SK-N-SH treated with all-trans-retinoic acid at 6 μM for 48 hours (cell line): ENCODE measurements around the gene NPAS2.
A peak's percentile ranks its signal among the peaks of the same experiment; 100 is the strongest.

ENCODE experiments used
- ATAC-seq: fragments of 200-7000 bp; cut with Tn5 transposase; 3 replicates; pipeline ENCODE4 v1.9.1; 2020; ENCODE audit warnings: mild to moderate bottlenecking, moderate library complexity
- ARNTL ChIP-seq: fragments of 450-650 bp; formaldehyde crosslinking; IDR thresholded peaks from 2 replicates; pipeline ENCODE4 v1.5.0; 2020; ENCODE audit warnings: low read depth, mild to moderate bottlenecking, moderate library complexity, borderline replicate concordance
- CSDC2 ChIP-seq: fragments of 250-450 bp; sonication (Bioruptor Pico); IDR thresholded peaks from 2 replicates; pipeline ENCODE4 v1.5.0; 2020; ENCODE audit warnings: mild to moderate bottlenecking, moderate library complexity
- ESRRG ChIP-seq: fragments of 250-450 bp; sonication (Bioruptor Pico); IDR thresholded peaks from 2 replicates; pipeline ENCODE4 v1.6.1; 2021; ENCODE audit warnings: mild to moderate bottlenecking
- GLIS3 ChIP-seq: fragments of 250-450 bp; sonication (Bioruptor Pico); IDR thresholded peaks from 2 replicates; pipeline ENCODE4 v1.5.0; 2020; ENCODE audit warnings: mild to moderate bottlenecking, moderate library complexity
- ISL1 ChIP-seq: fragments of 250-450 bp; sonication (Bioruptor Pico); IDR thresholded peaks from 2 replicates; pipeline ENCODE4 v2.1.2; 2022; ENCODE audit warnings: mild to moderate bottlenecking, moderate library complexity
- OSR1 ChIP-seq: fragments of 250-450 bp; sonication (Bioruptor Pico); IDR thresholded peaks from 2 replicates; pipeline ENCODE4 v1.8.0; 2022; ENCODE audit warnings: moderate library complexity, mild to moderate bottlenecking, inconsistent platforms
- RARB ChIP-seq: fragments of 250-450 bp; sonication (Bioruptor Pico); IDR thresholded peaks from 2 replicates; pipeline ENCODE4 v1.8.0; 2021; ENCODE audit warnings: mild to moderate bottlenecking, moderate library complexity
- SNAI2 ChIP-seq: fragments of 250-450 bp; sonication (Bioruptor Pico); IDR thresholded peaks from 2 replicates; pipeline ENCODE4 v1.5.0; 2020; ENCODE audit warnings: mild to moderate bottlenecking, moderate library complexity
- TCF4 ChIP-seq: fragments of 250-450 bp; sonication (Bioruptor Pico); IDR thresholded peaks from 2 replicates; pipeline ENCODE4 v1.8.0; 2021; ENCODE audit warnings: mild to moderate bottlenecking, moderate library complexity, borderline replicate concordance
- TOX ChIP-seq: fragments of 250-450 bp; sonication (Bioruptor Pico); IDR thresholded peaks from 2 replicates; pipeline ENCODE4 v1.8.0; 2021; ENCODE audit warnings: mild to moderate bottlenecking, moderate library complexity, borderline replicate concordance
- ZC3H10 ChIP-seq: fragments of 250-450 bp; sonication (Bioruptor Pico); IDR thresholded peaks from 2 replicates; pipeline ENCODE4 v1.5.1; 2021; ENCODE audit warnings: mild to moderate bottlenecking, moderate library complexity
- ZFP3 ChIP-seq: fragments of 250-450 bp; sonication (Bioruptor Pico); IDR thresholded peaks from 2 replicates; pipeline ENCODE4 v1.5.0; 2020; ENCODE audit warnings: mild to moderate bottlenecking, moderate library complexity
- ZNF565 ChIP-seq: fragments of 450-650 bp; formaldehyde crosslinking; conservative IDR thresholded peaks from 2 replicates; pipeline ENCODE4 v1.5.0; 2020; ENCODE audit warnings: low read depth, mild to moderate bottlenecking, moderate library complexity
- ZNF70 ChIP-seq: fragments of 450-650 bp; formaldehyde crosslinking; IDR thresholded peaks from 2 replicates; pipeline ENCODE4 v1.5.0; 2020; ENCODE audit warnings: mild to moderate bottlenecking, moderate library complexity
- TF ChIP-seq, protein P1 (sequence below): fragments of 250-450 bp; sonication (Bioruptor Pico); IDR thresholded peaks from 2 replicates; pipeline ENCODE4 v1.8.0; 2021; ENCODE audit warnings: low read depth, mild to moderate bottlenecking, moderate library complexity, borderline replicate concordance
- TF ChIP-seq, protein P2 (sequence below): fragments of 250-450 bp; sonication (Bioruptor Pico); IDR thresholded peaks from 2 replicates; pipeline ENCODE4 v1.8.0; 2020; ENCODE audit warnings: mild to moderate bottlenecking, moderate library complexity, borderline replicate concordance
- TF ChIP-seq, protein P3 (sequence below): fragments of 250-450 bp; sonication (Bioruptor Pico); IDR thresholded peaks from 2 replicates; pipeline ENCODE4 v1.5.1; 2021; ENCODE audit warnings: mild to moderate bottlenecking, moderate library complexity
- TF ChIP-seq, protein P4 (sequence below): fragments of 250-450 bp; sonication (Bioruptor Pico); IDR thresholded peaks from 2 replicates; pipeline ENCODE4 v1.5.0; 2020; ENCODE audit warnings: mild to moderate bottlenecking, moderate library complexity
- TF ChIP-seq, protein P5 (sequence below): fragments of 250-450 bp; sonication (Bioruptor Pico); IDR thresholded peaks from 2 replicates; pipeline ENCODE4 v1.5.1; 2020; ENCODE audit warnings: low read depth, mild to moderate bottlenecking, moderate library complexity

The NPAS2 gene

DNA sequence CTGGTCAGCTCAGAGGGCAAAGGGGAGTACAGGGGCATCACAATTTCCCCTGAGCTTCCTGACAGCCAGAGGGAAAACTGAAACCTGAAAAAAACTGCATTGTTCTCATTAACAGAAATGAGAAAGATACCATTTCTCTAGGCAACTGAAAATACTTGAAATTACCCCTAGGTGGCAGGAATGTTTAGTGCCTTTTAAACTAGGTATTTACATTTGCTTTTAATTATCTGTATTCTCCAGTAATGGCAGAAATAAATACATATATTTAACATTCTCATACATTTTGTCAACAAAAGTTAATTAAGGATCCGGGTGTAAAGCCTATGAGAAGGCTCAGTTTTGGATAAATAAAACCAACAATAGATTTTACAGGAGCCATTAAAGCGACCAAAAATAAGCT lies 216.6 kb downstream of the NPAS2 start:
- ATAC-seq, result peak; percentile 60
- TF ChIP-seq RARB (no peak), ISL1 (CRISPR knock-in tag) (no peak), ARNTL (CRISPR knock-in tag) (no peak), ESRRG (no peak), TCF4 (CRISPR knock-in tag) (no peak), OSR1 (CRISPR knock-in tag) (no peak), TOX (no peak), ZFP3 (CRISPR knock-in tag) (no peak), SNAI2 (CRISPR knock-in tag) (no peak)
- TF ChIP-seq, protein P1, sequence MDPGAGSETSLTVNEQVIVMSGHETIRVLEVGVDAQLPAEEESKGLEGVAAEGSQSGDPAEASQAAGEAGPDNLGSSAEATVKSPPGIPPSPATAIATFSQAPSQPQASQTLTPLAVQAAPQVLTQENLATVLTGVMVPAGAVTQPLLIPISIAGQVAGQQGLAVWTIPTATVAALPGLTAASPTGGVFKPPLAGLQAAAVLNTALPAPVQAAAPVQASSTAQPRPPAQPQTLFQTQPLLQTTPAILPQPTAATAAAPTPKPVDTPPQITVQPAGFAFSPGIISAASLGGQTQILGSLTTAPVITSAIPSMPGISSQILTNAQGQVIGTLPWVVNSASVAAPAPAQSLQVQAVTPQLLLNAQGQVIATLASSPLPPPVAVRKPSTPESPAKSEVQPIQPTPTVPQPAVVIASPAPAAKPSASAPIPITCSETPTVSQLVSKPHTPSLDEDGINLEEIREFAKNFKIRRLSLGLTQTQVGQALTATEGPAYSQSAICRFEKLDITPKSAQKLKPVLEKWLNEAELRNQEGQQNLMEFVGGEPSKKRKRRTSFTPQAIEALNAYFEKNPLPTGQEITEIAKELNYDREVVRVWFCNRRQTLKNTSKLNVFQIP (CRISPR knock-in tag), result no peak
- TF ChIP-seq, protein P2, sequence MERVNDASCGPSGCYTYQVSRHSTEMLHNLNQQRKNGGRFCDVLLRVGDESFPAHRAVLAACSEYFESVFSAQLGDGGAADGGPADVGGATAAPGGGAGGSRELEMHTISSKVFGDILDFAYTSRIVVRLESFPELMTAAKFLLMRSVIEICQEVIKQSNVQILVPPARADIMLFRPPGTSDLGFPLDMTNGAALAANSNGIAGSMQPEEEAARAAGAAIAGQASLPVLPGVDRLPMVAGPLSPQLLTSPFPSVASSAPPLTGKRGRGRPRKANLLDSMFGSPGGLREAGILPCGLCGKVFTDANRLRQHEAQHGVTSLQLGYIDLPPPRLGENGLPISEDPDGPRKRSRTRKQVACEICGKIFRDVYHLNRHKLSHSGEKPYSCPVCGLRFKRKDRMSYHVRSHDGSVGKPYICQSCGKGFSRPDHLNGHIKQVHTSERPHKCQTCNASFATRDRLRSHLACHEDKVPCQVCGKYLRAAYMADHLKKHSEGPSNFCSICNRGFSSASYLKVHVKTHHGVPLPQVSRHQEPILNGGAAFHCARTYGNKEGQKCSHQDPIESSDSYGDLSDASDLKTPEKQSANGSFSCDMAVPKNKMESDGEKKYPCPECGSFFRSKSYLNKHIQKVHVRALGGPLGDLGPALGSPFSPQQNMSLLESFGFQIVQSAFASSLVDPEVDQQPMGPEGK, result no peak

DNA sequence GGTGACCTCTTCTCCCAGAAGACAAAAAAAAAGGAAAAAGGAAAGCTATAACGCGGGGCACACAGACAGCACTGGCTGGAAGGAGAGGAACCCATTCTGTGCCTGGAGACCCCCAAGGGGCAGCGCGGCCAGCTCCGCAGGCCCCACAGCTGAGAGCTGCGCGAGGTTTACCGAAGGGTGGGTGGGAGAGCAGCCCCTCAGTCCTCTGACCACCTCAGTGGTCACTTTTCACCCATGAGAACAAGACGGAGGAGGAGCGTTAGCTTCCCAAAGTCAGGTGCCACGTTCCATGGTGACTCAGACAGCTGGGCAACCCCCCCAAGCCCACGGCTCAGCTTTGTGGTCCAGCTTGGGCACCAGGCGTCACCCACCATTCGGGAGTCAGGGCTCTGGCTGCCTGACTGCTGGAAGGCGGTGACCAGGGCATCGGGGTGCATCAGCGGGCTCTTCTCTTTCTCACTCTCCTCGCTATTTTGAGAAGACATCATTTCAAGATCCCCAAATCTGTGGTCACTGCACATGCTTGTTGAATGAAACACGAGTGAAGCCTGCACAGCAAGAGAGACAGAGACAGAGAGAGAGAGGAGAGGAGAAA lies 217.3 kb downstream of the NPAS2 start:
- TF ChIP-seq ARNTL (CRISPR knock-in tag), result no peak
- no peak for TF ChIP-seq ISL1 (CRISPR knock-in tag)
- ATAC-seq, result no peak

DNA sequence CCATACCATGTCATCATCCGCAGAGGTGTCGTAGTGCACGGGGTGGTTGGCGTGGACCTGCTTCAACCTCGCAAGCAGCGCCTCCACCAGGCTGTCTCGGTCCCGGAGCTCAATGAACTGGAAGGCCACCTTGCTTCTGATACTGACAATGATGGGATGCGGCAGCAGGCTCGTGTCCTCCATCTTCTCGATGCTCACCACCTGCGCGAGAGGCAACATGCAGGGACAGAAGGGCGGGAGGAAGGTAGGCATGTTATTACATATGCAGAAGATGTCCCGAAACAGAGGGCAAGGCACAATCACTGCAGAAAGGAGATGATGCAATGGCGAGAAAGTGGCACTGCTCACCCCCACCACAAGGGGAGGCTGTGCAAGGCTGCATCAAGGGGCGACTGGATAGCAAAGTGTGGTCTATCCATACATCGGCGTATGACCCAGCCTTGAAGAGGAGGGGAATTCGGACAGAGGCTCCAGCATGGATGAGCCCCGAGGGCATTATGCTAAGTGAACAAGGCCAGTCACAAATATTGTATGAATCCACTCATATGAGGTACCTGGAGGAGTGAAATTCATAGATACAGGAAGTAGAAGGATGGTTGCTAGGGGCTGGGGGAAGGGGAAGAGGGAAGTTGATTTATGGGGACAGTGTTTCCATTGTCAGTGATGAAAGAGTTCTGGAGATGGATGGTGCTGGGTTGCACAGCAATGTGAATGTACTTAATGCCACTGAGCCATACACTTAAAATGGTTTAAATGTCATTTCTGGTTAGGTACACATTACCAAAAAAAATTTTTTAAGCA lies 218.7 kb downstream of the NPAS2 start:
- TF ChIP-seq, protein P3, sequence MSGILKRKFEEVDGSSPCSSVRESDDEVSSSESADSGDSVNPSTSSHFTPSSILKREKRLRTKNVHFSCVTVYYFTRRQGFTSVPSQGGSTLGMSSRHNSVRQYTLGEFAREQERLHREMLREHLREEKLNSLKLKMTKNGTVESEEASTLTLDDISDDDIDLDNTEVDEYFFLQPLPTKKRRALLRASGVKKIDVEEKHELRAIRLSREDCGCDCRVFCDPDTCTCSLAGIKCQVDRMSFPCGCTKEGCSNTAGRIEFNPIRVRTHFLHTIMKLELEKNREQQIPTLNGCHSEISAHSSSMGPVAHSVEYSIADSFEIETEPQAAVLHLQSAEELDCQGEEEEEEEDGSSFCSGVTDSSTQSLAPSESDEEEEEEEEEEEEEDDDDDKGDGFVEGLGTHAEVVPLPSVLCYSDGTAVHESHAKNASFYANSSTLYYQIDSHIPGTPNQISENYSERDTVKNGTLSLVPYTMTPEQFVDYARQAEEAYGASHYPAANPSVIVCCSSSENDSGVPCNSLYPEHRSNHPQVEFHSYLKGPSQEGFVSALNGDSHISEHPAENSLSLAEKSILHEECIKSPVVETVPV (CRISPR knock-in tag), result no peak
- TF ChIP-seq ESRRG (no peak), ZNF565 (no peak), ZC3H10 (CRISPR knock-in tag) (no peak), TOX (no peak), ISL1 (CRISPR knock-in tag) (no peak), CSDC2 (CRISPR knock-in tag) (no peak), OSR1 (CRISPR knock-in tag) (no peak), GLIS3 (no peak)
- TF ChIP-seq, protein P4, sequence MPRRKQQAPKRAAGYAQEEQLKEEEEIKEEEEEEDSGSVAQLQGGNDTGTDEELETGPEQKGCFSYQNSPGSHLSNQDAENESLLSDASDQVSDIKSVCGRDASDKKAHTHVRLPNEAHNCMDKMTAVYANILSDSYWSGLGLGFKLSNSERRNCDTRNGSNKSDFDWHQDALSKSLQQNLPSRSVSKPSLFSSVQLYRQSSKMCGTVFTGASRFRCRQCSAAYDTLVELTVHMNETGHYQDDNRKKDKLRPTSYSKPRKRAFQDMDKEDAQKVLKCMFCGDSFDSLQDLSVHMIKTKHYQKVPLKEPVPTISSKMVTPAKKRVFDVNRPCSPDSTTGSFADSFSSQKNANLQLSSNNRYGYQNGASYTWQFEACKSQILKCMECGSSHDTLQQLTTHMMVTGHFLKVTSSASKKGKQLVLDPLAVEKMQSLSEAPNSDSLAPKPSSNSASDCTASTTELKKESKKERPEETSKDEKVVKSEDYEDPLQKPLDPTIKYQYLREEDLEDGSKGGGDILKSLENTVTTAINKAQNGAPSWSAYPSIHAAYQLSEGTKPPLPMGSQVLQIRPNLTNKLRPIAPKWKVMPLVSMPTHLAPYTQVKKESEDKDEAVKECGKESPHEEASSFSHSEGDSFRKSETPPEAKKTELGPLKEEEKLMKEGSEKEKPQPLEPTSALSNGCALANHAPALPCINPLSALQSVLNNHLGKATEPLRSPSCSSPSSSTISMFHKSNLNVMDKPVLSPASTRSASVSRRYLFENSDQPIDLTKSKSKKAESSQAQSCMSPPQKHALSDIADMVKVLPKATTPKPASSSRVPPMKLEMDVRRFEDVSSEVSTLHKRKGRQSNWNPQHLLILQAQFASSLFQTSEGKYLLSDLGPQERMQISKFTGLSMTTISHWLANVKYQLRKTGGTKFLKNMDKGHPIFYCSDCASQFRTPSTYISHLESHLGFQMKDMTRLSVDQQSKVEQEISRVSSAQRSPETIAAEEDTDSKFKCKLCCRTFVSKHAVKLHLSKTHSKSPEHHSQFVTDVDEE (CRISPR knock-in tag), result no peak
- TF ChIP-seq, protein P5, sequence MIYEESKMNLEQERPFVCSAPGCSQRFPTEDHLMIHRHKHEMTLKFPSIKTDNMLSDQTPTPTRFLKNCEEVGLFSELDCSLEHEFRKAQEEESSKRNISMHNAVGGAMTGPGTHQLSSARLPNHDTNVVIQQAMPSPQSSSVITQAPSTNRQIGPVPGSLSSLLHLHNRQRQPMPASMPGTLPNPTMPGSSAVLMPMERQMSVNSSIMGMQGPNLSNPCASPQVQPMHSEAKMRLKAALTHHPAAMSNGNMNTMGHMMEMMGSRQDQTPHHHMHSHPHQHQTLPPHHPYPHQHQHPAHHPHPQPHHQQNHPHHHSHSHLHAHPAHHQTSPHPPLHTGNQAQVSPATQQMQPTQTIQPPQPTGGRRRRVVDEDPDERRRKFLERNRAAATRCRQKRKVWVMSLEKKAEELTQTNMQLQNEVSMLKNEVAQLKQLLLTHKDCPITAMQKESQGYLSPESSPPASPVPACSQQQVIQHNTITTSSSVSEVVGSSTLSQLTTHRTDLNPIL (CRISPR knock-in tag), result no peak
- ATAC-seq, result no peak

DNA sequence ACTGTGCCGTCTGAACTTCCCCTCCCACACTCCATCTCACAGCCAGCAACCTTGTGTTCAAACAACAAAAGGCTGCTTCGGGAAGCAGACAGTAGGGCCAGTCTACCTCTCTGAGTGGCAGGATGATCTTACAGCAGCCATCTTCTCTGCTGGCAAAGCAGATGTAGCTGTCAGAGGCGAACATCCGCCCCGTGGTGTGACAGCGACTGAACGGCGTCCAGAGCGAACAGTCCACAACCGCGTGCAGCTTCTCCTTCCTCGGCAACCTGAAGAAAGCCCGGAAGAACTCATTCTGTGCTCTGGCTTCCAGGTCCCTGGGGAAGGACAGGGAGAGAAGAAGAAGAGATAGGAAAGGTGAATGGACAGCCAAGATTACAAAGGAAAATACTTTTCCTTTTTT lies 220.1 kb downstream of the NPAS2 start:
- ATAC-seq, result no peak
- TF ChIP-seq TOX (no peak), ZNF70 (no peak)
